HAP-1 (cell line): ENCODE measurements around the gene TRAPPC2L.

Source experiments
- DNase-seq, 2 experiments: peaks; one replicate each; pipeline ENCODE4 v3.0.0-alpha.2; 2016 to 2020; ENCODE audit warnings: low spot score in 2 of 2
- H3K27me3 ChIP-seq: fragments of 250-450 bp; sonication (Bioruptor Pico); 2 replicates; pipeline ENCODE4 v1.5.1; 2020; ENCODE audit warnings: low read depth, mild to moderate bottlenecking, moderate library complexity
- H3K36me3 ChIP-seq: fragments of 250-450 bp; sonication (Bioruptor Pico); replicated peaks from 2 replicates; pipeline ENCODE4 v1.5.1; 2020; ENCODE audit warnings: mild to moderate bottlenecking
- H3K4me1 ChIP-seq: fragments of 250-450 bp; sonication (Bioruptor Pico); 2 replicates; pipeline ENCODE4 v1.5.1; 2020; ENCODE audit warnings: mild to moderate bottlenecking
- H3K4me3 ChIP-seq: fragments of 250-450 bp; sonication (Bioruptor Pico); 2 replicates; pipeline ENCODE4 v1.5.1; 2020; ENCODE audit warnings: mild to moderate bottlenecking, moderate library complexity
- H3K9me3 ChIP-seq: fragments of 250-450 bp; sonication (Bioruptor Pico); 2 replicates; pipeline ENCODE4 v1.5.1; 2020; ENCODE audit warnings: mild to moderate bottlenecking, moderate library complexity
- in situ Hi-C: fragments of 300-500 bp; cut with MboI; formaldehyde crosslinking; loops from 3 replicates; pipeline ENCODE4 v1.14.3; 2020; ENCODE audit warnings: low sequenced_read_pairs, inconsistent platforms, mixed read lengths

Gene TRAPPC2L

DNA sequence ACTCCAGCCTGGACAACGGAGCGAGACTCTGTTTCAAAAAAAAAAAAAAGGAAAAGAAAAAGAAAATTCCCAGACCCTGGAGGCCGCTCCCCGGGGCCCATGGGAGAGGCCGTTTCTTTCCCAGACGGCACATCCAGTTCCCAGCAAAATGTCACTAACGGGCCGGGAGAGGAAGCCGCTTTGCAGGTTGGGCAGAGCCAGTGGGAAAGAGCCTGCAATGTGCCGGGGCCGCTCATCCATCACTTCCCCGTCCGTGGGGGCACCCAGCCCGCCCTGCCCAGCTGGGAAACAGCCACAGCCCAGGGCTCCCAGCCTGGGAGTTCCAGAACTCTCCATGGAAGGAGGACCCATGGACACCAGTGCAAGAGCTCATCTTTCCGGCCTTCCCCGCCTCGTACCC lies 51.4 kb downstream of the TRAPPC2L start:
- Histone ChIP-seq H3K4me1 (no peaks in the 10 kb centered on the region), H3K4me3 (no peak overlapping the region), H3K9me3 (no peaks in the 10 kb centered on the region), H3K27me3 (no peaks in the 10 kb centered on the region), H3K36me3 (no peaks in the 10 kb centered on the region)
- no peak for DNase-seq
- in situ Hi-C loops, result no loop called here

- DNase-seq, result no peak
- H3K4me3 ChIP-seq, result no peak overlapping the region
- no peaks in the 10 kb centered on the region for H3K9me3 ChIP-seq
- no peaks in the 10 kb centered on the region for H3K27me3 ChIP-seq
- in situ Hi-C loops, result no loop called here
- no peaks in the 10 kb centered on the region for H3K4me1 ChIP-seq
- no peaks in the 10 kb centered on the region for H3K36me3 ChIP-seq
These were observed 52.7 kb downstream of the TRAPPC2L start for GRCh38 chr16:88909431-88910210.

GRCh38 chr16:88910284-88911135 lies 53.6 kb downstream of the TRAPPC2L start:
- Histone ChIP-seq H3K9me3 (no peaks in the 10 kb centered on the region), H3K27me3 (no peaks in the 10 kb centered on the region), H3K4me3 (no peak overlapping the region), H3K36me3 (no peaks in the 10 kb centered on the region), H3K4me1 (no peaks in the 10 kb centered on the region)
- DNase-seq, result no peak
- in situ Hi-C loops, result no loop called here

DNA sequence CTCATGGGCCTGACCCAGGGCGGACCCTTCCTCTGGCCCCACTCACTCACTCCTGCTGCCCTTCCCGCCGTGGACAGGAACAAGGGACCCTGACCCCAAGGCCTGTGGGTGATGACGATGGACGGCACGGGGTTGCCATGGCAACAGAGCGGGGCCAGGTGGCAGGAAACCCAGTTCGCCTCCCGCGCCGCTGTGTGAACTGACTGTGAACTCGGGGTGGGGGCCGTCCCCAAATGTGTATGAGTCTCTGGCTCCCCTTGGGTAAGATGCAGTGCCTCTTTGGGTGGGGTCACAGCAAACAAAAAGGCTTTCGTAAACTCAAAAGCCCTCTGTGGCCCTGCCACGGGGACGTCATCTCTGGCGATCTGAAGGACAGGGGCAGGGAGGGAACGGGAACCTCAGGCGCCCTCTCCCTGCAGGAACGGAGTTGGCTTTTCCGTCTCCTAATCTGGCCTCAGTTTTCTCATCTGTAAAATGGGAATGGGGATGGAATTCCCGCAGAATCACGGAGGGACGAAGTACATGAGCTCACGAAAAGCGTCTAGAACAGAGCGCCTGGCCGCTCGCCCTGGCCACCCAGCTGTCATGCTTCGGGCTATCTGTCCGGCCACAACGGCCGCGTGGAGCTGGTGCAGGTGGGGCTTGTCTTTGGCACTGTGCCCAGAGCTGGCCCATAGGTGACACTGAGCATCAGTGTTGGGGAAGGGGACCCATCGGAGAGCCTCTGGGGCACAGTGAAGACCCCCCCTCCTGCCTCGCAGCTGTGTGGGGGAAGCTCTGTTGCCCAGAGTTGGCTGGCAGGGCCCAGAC lies 54.4 kb downstream of the TRAPPC2L start:
- Histone ChIP-seq H3K27me3 (no peaks in the 10 kb centered on the region), H3K4me3 (no peak overlapping the region), H3K9me3 (no peaks in the 10 kb centered on the region), H3K4me1 (no peaks in the 10 kb centered on the region), H3K36me3 (no peaks in the 10 kb centered on the region)
- no peak for DNase-seq
- in situ Hi-C loops, result no loop called here

DNA sequence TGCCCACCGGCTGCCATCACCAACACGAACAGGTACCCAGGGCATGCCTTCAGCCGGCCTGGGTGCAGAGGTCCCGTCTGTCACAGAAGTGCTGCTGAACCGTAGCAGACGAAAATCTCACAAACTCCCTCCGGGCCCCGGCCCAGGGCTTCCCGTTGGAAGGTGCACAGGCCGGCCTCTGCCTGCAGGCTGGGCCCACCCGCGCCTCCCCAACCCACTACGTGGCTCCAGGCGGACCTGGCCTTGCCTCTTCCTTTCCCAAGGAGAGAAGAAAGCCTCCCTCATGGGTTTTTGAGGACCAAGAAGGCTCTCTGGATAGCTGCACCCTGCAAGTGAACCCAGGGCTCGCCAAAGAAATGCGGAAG lies 55.0 kb downstream of the TRAPPC2L start:
- Histone ChIP-seq H3K4me1 (no peaks in the 10 kb centered on the region), H3K4me3 (no peak overlapping the region), H3K36me3 (no peaks in the 10 kb centered on the region), H3K27me3 (no peaks in the 10 kb centered on the region), H3K9me3 (no peaks in the 10 kb centered on the region)
- in situ Hi-C loops, result no loop called here
- no peak for DNase-seq
